ENCODE results near the gene SUSD4.

- TF ChIP-seq, protein P1, sequence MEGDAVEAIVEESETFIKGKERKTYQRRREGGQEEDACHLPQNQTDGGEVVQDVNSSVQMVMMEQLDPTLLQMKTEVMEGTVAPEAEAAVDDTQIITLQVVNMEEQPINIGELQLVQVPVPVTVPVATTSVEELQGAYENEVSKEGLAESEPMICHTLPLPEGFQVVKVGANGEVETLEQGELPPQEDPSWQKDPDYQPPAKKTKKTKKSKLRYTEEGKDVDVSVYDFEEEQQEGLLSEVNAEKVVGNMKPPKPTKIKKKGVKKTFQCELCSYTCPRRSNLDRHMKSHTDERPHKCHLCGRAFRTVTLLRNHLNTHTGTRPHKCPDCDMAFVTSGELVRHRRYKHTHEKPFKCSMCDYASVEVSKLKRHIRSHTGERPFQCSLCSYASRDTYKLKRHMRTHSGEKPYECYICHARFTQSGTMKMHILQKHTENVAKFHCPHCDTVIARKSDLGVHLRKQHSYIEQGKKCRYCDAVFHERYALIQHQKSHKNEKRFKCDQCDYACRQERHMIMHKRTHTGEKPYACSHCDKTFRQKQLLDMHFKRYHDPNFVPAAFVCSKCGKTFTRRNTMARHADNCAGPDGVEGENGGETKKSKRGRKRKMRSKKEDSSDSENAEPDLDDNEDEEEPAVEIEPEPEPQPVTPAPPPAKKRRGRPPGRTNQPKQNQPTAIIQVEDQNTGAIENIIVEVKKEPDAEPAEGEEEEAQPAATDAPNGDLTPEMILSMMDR (IDR thresholded peaks at IDR 0.05), result no peak
- no peak for TF ChIP-seq POLR2A (IDR thresholded peaks at IDR 0.05)
Measured at GRCh38 chr1:223289621-223290020, 74.4 kb downstream of the SUSD4 start.
